NCI-H187 (cell line): ENCODE measurements around the gene DDR2.
"Not testable (repeated sequence)": the region's sequence is repeated elsewhere in the genome, so short reads cannot be mapped to it uniquely, and the experiment has no call there.

ENCODE experiments used
- DNase-seq, 2 experiments: peaks; one replicate each; lab custom pipeline; 2025; lab: John Stamatoyannopoulos, UW

Gene DDR2

DNA sequence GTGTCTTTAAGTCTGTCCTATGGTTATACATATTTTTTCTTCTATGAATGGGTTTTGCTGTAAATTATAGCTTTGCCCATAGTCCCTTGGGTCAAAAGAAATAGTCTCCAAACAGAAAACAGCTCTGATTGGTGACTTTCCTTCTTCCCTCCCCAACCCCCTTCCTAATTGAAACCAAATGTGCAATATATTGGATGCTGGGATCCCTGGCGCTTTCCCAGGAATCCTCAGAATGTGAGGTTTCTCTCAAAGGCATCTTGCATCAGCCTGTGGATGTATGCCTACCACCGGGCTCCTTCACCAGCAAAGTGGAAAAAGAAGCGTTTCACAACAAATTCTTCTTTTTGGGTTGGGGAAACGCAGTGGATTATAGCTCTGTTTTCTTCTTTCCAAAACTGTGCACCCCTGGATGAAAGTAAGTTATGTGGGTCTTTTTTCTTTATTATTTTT is at the start of gene DDR2:
Gene DDR2 (plus strand): TSS at position 248 of the 450 bp plus-strand sequence. CDS start 86,600 bp downstream, outside the sequence.
- no peak for DNase-seq

DNA sequence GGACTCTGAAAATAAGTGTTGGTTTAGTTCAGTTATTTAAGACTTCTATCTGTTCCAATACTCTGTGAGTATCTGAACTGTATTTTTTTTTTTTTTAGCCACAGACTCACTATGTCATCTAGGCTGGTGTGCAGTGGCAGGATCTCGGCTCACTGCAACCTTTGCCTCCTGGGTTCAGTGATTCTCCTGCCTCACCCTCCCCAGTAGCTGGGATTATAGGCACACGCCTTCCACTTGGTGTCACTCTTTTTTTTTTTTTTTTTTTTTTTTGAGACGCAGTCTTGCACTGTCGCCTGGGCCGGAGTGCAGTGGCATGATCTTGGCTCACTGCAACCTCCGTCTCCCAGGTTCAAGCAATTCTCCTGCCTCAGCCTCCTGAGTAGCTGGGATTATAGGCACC is 49.4 kb upstream of the DDR2 start:
- not testable (repeated sequence) for DNase-seq

DNA sequence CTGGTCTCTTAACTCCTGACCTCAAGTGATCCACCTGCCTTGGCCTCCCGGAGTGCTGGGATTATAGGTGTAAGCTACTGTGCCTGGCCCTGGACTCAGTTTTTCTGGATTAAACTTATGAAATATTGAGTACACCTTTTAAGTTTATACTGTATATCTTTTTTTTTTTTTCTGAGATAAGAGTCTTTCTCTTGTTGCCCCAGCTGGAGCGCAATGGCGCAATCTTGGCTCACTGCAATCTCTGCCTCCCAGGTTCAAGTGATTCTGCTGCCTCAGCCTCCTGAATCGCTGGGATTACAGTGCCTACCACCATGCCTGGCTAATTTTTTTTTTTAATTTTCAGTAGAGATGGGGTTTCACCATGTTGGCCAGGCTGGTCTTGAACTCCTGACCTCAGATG is 47.2 kb upstream of the DDR2 start:
- not testable (repeated sequence) for DNase-seq

DNA sequence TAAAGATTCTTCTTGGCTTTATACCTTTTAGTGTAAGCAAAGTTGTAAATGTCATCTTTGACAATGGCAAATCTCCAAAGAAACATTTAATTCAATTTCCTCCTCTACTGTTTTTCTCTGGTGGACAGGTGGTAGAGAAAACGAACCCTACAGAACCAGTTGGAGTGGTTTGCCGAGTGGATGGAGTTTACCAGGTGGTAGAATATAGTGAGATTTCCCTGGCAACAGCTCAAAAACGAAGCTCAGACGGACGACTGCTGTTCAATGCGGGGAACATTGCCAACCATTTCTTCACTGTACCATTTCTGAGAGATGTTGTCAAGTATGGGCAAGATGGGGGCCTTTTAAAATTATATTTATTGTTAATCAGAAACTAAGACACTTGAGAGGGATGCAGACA is 44.9 kb upstream of the DDR2 start:
- no peak for DNase-seq

DNA sequence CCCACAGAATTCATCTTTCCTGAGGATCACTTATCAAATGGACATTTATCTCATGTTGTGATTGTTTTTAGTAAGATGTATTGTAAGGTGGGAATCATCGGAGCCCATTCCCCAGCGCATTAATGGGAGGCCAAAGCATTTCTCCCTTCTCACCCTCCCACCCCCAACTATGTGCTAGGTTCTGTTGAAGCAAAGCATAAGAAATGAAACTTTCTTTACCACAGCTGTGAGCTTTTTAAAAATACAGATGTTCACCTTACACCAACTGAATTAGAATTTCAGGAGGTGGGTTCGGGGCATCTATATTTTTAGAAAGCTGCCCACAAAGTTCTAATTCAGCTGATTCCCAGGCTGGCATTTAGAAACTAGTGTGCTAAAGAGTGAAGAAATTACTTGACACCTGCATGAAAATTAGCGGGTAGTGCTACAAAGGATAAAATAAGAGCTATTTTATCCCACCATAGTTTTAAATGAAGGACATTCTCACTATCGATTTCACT is 44.5 kb upstream of the DDR2 start:
- DNase-seq = no peak

DNA sequence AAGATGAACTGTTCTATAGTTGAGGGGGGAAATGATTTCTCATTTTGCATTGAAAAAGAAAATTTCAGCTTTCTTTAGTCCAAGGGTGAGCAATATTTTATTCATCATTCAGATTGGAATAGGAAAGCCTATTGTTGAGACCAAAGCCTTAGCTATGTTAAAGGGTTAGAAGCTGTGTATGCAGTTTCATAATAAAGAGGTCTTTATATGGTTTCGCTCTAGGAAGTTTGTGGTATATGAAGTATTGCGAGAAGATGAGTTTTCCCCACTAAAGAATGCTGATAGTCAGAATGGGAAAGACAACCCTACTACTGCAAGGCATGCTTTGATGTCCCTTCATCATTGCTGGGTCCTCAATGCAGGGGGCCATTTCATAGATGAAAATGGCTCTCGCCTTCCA is 42.2 kb upstream of the DDR2 start:
- no peak for DNase-seq

DNA sequence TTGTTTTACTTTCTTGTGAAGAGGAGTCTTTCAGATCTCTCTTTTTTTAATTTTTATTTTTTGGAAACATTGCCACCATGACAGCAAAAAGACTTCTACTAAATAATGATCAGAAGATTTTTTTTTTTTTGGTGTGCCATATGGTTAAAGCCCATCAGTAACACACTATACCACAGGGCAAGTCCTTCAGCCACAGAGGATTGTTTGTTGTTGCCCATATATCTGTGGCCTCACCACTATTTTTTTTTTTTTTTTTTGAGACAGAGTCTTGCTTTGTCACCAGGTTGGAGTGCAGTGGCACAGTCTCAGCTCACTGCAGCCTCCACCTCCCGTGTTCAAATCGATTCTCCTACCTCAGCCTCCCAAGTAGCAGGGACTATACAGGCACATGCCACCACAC is 41.6 kb upstream of the DDR2 start:
- DNase-seq = no peak

DNA sequence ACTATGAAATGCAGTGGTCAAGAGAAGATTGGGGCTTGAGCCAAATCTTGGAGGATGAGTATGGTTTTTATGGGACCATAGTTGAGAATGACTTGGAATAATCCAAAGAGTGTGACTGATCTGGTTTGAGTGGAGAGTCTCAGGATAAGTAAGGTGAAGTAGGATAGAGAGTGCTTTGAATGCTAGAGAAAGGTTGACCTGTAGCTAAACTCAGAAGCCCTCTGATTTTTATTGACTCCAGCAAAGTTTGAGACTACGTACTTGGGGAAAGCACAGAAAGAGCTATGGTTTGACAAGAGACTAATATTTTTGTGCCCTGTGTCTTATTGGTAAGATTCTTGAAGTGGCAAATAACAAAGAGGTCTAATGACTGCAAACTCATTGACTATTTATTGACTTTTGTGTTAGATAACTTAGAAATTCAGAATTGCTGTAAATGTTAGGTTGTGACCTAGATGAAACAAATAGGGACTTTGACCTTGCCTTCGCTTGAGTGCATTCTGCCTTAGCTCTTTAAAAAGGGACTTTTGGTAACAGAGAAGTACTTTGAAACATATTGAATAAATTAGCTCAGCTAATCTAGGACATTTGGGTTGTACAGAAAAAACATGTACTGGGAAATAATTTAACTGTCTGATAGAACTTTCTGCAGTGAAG is 35.6 kb upstream of the DDR2 start:
- no peak for DNase-seq

DNA sequence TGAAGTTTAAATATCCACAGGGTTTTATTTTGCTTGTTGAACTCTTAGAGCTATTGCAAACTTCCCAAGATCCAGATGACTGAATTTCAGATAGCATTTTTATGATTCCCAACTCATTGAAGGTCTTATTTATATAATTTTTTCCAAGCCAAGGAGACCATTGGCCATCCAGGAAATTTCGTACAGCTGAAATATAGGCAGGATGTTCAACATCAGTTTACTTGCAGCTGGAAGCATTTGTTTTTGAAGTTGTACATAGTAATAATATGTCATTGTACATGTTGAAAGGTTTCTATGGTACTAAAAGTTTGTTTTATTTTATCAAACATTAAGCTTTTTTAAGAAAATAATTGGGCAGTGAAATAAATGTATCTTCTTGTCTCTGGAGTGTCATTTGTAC is 32.8 kb upstream of the DDR2 start:
- DNase-seq = no peak

DNA sequence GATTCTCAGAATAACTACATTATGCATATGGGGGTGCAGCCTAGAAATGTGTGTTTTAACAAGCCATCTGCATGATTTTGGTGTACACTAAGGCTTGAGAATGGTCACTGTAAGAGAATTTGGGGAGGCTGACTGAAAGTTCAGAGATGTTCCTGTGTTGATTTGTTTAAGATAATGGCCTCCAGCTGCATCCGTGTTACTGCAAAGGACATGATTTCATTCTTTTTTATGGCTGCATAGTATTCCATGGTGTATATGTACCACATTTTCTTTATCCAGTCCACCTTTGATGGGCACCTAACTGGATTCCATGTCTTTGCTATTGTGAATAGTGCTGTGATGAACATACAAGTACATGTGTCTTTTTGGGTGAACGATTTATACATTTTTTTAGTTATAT is 29.1 kb upstream of the DDR2 start:
- not testable (repeated sequence) for DNase-seq

DNA sequence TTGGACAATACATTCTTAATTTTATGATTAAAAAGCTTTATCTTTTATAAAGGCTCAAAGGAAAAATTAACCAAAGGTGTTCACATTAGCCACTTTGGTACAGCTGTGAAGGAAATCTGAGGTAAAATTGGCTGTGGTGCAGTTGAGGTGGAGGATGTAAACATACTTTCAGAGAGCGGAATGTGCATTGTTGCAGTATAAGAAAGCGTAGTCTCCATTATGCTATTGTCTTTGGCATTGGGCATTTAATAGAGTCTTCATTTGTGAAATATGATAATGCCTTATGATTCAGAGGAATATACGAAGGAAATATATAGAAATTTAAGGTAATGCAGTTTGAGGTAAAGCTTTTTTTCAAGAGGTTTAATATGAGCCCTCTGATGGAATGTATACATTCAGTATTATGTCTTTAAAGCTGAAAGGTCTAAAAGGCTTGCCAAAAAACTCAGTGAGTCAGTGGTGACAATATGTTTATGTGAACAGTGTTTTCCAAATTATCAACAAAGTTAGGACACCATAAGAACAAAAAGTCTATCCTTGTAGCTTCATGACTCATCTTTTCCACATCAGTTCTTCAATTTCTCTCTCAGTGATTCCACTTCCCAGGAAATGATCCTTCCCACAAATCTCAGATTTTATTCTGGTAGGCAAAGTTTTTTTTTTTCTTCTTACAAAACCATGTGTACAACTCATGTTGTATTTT is 26.9 kb upstream of the DDR2 start:
- DNase-seq = no peak

DNA sequence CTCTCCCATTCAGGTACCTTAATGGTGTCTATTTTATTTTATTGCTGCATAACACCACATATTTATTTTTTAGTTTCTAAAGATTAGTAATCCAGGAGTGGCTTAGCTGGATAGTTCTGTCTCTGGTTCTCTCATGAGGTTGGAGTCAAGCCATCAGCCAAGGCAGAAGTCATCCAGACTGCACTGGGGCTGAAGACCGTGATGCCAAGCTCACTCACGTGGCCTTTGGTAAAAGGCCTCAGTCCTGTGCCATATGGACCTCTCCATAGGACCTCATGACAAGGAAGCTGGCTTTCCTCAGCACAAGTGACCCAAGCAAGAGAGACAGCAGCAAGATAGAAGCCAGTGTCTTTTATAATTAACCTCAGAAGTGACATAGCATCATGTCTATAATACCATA is 23.0 kb upstream of the DDR2 start:
- no peak for DNase-seq

DNA sequence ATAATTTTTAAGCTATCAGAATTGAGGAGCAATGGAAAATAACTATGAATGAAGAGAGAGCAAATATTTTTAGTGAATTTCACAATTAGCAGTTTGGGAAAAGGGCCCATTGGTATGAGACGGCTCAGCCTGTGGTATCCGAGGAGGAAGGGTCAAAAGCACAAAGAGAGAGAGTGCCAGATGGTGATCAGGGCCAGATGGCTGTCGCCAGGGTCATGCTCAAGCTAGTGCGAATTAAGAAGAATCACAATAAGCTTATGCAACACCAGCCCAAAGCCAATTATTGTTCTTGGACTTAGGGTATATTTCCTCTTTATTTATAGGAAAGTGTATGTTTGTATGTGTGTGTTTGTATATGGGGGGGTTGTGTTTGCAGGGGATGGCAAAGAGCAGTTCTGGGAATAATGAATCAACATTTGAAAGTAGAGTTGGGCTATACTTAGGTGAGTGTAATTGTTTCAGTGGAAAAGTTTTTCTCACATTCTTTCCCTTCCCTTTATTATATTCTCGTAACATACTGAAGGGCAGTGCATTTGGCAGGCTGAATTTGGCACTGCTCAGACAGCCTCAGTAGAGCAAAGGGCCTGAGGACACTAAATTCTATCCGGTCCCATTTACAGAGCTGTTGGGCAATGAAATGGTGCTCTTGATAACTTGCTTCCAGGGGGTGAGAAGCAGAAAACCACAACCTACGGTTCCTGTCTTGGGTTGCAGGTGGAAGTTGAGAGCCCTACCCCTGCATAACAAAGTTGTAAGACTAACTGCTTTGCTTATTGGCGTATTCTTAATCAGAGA is 19.5 kb upstream of the DDR2 start:
- no peak for DNase-seq

DNA sequence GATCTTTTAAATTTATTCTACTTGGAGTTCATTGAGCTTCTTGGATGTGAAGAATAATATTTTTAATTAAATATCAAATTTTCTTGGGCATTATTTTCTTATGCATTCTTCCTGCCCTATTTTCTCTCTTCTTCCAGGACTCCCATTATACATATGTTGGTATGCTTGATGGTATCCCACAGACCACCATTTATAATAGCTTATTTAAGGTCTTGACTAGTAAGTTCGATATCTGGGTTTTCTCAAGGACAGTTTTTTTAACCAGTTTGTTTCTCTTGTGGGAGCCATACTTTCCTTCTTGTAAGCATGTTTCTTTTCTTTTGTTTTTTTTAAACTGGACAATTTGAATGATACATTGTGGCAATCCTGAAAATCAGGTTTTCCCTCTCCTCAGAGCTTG is 15.4 kb upstream of the DDR2 start:
- no peak for DNase-seq

DNA sequence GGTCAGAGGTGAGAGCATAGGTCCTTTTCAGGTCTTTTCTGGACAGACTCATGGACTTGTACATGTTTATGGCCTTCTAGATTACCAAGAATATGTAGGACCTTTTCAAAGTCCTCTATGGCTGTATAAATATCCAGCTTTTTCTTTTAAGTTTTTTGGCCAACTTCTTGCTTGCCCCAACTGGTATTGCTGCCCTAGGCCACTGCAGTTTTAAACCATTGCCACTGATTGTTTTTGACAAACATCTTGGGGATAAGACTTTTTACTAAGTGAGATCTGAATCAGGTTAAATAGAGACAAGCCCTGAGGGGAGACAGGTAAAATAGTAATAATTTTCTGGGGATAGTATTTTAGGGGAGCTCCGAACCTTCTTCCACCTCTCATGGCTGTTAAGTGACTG is 14.8 kb upstream of the DDR2 start:
- no peak for DNase-seq

DNA sequence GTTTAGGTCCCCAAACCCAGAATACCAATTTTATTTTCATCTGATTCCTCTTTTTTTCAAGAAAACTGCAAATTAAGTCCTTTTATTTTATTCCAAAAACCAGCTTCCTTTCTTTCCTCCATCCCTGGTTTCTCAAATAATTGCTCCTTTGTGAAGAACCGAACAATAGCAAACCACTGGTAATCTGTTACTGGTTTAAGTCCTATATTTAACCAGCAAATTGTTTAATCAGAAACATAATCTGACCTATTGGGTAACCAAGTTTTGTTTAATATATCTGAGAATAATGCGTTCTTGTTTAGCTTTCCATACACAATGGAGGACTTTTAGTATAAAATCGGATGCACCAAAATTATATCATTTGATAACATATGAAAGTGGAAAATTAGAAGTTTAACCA is 13.2 kb upstream of the DDR2 start:
- DNase-seq = no peak

DNA sequence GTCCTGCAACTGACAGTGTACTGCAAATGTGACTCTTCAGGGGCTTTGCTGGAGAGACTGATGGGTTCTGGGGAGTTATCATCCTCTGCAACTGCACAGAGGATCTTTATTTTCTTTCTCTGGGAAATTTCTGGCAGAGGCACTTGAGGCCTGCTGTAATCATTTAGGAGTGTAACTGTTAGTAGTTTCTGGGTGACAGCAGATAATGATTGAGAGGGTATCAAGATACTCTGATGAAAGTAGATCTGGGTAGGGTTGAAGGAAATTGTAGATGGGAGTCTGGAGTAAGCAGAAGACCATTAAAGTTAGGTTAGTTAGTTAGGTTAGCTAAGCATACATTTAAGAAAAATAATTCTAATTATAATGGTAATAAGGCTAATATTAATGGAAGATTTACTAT is 11.0 kb upstream of the DDR2 start:
- no peak for DNase-seq

DNA sequence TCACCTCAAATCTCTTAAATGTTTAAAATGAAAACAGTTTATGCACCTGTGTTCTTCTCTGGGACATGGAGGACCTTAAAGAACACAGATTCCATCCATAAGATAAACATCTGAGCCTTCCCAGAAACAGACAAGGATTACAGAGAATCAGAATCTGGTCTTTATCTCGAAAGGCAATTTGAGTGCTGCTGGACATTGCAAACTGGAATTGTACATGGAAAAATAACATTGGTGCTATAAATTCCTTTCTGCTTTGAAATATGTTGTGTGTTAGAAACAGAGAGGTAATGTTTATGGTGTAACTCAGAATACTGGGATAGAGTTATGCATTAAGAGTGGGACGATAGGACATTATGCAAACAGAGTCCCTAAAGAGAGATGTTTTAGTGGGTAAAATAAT is 6.6 kb upstream of the DDR2 start:
- DNase-seq = no peak

DNA sequence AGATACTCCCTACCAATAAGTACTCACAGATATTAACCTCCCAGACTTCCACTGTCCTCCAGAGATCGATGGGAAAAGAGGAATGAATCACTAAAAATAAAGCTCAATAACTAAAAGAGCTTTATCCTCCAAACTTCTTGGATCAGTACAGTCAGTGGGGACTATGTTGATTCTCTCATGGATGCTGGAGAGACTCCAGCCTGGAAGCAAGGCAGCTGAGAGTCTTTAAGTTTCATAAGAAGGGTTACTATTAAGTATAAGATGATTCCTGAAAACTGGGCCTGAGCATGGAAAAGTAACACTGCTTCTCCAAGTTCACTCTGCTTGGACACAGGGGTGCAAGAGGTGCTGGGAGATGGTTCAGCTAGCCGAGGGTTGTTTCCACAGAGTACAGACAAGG is 6.2 kb upstream of the DDR2 start:
- no peak for DNase-seq

DNA sequence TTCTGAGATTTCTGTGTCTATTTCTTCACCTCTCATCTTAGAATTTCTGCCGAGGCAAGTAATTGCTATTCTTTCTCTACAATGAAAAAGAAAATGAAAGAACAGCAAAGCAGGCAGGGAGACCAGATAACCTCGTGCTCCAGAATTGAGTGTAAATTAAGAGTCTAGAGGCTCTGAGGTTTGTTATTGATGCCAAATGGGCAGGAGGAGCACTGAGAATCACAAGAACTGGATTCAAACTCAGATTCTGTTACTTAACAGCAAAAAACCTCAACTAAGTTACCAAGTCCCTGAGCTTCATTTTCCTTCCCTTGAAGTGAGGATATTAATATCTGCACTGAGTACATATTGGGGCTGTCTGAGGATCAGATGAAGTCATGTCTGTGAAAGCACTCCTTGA is 5.5 kb upstream of the DDR2 start:
- DNase-seq = no peak

DNA sequence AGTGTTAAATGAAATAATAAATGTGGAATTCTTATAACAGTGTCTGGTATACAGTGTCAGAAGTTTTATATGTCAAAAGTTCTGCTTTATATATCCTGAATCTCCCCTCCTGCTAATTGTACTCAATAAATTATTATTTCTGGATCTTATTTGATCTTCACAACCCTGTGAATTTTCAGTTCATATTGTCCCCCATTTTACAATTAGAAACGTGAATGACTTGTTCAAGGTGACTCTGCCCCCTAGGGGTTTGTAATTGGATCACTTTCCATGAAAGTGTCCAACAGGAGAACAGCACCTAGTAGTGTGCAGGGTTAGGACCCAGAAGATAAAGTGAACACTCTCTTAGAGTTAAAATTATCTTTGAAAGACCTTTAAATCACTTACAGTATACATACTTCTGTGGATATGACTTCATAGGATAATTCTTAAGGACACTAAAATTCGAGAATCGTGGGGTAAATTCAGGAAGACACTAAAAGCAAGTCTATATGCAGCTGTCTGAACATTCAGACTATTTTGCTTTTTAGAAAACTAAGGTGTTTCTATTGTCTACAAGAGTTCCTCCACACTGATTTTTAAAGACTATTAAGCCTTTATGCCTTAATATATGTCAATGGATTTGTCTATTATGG is 4.5 kb upstream of the DDR2 start:
- no peak for DNase-seq

DNA sequence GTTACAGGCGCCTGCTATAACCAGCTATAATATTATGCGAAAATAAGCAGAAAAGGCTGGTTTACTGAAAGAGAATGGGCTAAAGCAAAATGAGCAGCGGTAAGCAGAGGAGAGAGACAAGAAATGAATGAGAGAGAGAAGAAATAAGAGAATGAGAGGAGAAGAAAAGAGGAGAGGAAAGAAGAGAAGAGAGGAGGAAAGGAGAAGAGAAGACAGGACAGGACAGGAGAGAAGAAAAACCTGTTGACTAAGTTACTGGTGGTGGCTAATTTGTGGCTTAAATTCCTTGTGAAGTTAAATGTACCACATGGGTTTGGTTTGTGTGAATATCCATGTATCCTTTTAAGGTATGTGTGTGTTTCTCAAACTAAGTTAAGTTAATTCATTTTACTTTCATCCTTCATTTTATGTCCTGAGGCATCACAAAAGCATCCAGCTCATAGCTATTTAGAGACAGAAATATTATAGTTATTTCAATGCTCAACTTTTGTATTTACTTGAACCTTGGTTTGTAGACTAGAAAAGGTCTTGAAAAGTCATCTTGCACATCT is 3.1 kb upstream of the DDR2 start:
- no peak for DNase-seq
